ENCODE results near the gene DPP6. TPM values are rescaled to one million over a fixed set of nuclear protein-coding genes. Genes with fewer than 3 reads are reported as not detected.

Gene DPP6
- total RNA-seq, 1 donor from 2014 or later = 2.2 TPM

GRCh38 chr7:154256150-154256549, 204.0 kb downstream of the DPP6 start:
- Mint-ChIP-seq H3K4me3 (no peak overlapping the region), H3K9me3 (no peaks in the 10 kb centered on the region), H3K27ac (ENCODE audit: unreplicated experiment) (no peak overlapping the region), H3K36me3 (ENCODE audit: low read depth) (no peaks in the 10 kb centered on the region), H3K4me1 (peaks cover 4% of the 10 kb centered on the region), H3K27me3 (ENCODE audit: low read depth) (peaks cover 34% of the 10 kb centered on the region)
- DNase-seq (ENCODE audit: low read depth, low spot score) = no peak
- no peak for TF ChIP-seq CTCF (conservative IDR thresholded peaks at IDR 0.05)

- no peak for DNase-seq (ENCODE audit: low read depth, low spot score)
- Mint-ChIP-seq H3K27me3 (ENCODE audit: low read depth) (peaks cover 30% of the 10 kb centered on the region), H3K4me1 (peaks cover 4% of the 10 kb centered on the region), H3K27ac (ENCODE audit: unreplicated experiment) (no peak overlapping the region), H3K36me3 (ENCODE audit: low read depth) (no peaks in the 10 kb centered on the region), H3K4me3 (no peak overlapping the region), H3K9me3 (no peaks in the 10 kb centered on the region)
- no peak for TF ChIP-seq CTCF (conservative IDR thresholded peaks at IDR 0.05)
Measured at GRCh38 chr7:154259396-154259795, 207.2 kb downstream of the DPP6 start.

DNA sequence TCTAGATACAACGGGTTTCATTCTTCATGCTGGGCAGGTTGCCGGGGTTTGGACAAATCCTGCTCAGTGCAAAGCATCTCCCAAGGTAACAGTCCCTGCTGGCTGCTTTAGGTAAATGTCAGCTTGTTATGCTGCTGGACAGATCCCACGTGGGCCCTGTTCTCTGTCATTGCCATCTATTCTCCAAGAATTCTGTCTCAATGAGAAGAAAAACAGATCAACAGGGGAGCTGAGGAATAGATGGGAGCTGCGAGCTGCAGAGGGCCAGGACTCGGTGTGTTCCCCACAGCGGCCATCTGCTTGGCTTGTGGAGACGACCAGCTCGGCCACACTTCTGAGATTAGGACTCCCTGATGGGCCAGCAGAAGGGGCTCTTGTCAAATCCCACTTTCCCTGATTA, 235.2 kb downstream of the DPP6 start:
- Mint-ChIP-seq H3K27me3 (ENCODE audit: low read depth) (peaks cover 7% of the 10 kb centered on the region), H3K36me3 (ENCODE audit: low read depth) (no peaks in the 10 kb centered on the region), H3K27ac (ENCODE audit: unreplicated experiment) (no peak overlapping the region), H3K4me3 (no peak overlapping the region), H3K9me3 (no peaks in the 10 kb centered on the region), H3K4me1 (no peaks in the 10 kb centered on the region)
- DNase-seq (ENCODE audit: low read depth, low spot score) = no peak
- TF ChIP-seq CTCF (conservative IDR thresholded peaks at IDR 0.05) = no peak

DNA sequence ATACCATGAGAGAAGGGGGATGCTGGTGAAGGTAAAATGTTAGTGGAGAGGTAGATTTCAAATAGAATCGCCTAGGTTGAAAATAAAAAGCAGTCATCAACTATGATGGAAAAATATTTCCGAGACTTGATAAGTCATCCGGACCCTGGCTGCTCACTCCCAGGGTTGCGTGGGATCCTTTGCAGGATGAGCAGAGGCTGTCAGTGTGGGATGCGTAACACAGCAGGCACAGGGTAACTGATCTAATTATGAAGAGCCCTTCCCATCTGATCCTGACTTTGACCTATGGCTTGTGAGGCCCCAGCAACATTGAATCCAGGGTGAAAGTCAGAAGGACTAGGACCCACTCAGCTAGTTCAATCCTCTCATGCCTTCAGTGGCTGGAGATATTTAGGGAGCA, 236.9 kb downstream of the DPP6 start:
- Mint-ChIP-seq H3K36me3 (ENCODE audit: low read depth) (no peaks in the 10 kb centered on the region), H3K27ac (ENCODE audit: unreplicated experiment) (no peak overlapping the region), H3K4me1 (no peaks in the 10 kb centered on the region), H3K27me3 (ENCODE audit: low read depth) (peaks cover 14% of the 10 kb centered on the region), H3K9me3 (no peaks in the 10 kb centered on the region), H3K4me3 (no peak overlapping the region)
- no peak for TF ChIP-seq CTCF (conservative IDR thresholded peaks at IDR 0.05)
- no peak for DNase-seq (ENCODE audit: low read depth, low spot score)

- TF ChIP-seq CTCF (conservative IDR thresholded peaks at IDR 0.05) = no peak
- Mint-ChIP-seq H3K27ac (ENCODE audit: unreplicated experiment) (no peak overlapping the region), H3K36me3 (ENCODE audit: low read depth) (no peaks in the 10 kb centered on the region), H3K27me3 (ENCODE audit: low read depth) (peaks cover 17% of the 10 kb centered on the region), H3K4me3 (no peak overlapping the region), H3K9me3 (no peaks in the 10 kb centered on the region), H3K4me1 (no peaks in the 10 kb centered on the region)
- no peak for DNase-seq (ENCODE audit: low read depth, low spot score)
Measured at GRCh38 chr7:154296443-154296842, 244.2 kb downstream of the DPP6 start.

GRCh38 chr7:154299736-154300135, 247.5 kb downstream of the DPP6 start:
- H3K27me3 Mint-ChIP-seq (ENCODE audit: low read depth) = peaks cover 28% of the 10 kb centered on the region
- DNase-seq (ENCODE audit: low read depth, low spot score) = no peak
- TF ChIP-seq CTCF (conservative IDR thresholded peaks at IDR 0.05) = no peak
- H3K36me3 Mint-ChIP-seq (ENCODE audit: low read depth) = no peaks in the 10 kb centered on the region
- no peak overlapping the region for H3K4me3 Mint-ChIP-seq
- no peaks in the 10 kb centered on the region for H3K9me3 Mint-ChIP-seq
- H3K27ac Mint-ChIP-seq (ENCODE audit: unreplicated experiment) = no peak overlapping the region
- peaks cover 5% of the 10 kb centered on the region for H3K4me1 Mint-ChIP-seq
